ENCODE data around the gene CLIC2.
"Not testable (repeated sequence)": the region's sequence is repeated elsewhere in the genome, so short reads cannot be mapped to it uniquely, and the experiment has no call there.

The CLIC2 gene

GRCh38 chrX:155334486-155335336 lies at the start of gene CLIC2:
CLIC2 (minus strand) TSS chrX:155334614; CDS start chrX:155334427, 187 bp downstream.
- DNase-seq (ENCODE audit: low read depth): peak; percentile 64
- no peak for TF ChIP-seq CTCF (IDR thresholded peaks at IDR 0.05; ENCODE audit: control insufficient read depth, extremely low read depth, insufficient read depth)
- no peak within 1 kb of the TSS for H3K4me3 ChIP-seq (ENCODE audit: low read depth, low read length)

GRCh38 chrX:155382529-155382967 lies 48.1 kb upstream of the CLIC2 start:
- not testable (repeated sequence) for H3K4me3 ChIP-seq (ENCODE audit: low read depth, low read length); DNase-seq (ENCODE audit: low read depth)

GRCh38 chrX:155381843-155382528 lies 47.6 kb upstream of the CLIC2 start, which contains the start of gene F8A2:
F8A2 (plus strand) TSS chrX:155382095; CDS start chrX:155382115, 20 bp downstream.
- DNase-seq (ENCODE audit: low read depth); H3K4me3 ChIP-seq (ENCODE audit: low read depth, low read length): not testable (repeated sequence)

- H3K4me3 ChIP-seq (ENCODE audit: low read depth, low read length); DNase-seq (ENCODE audit: low read depth): not testable (repeated sequence)
These were observed 45.4 kb upstream of the CLIC2 start for GRCh38 chrX:155379802-155380201.

GRCh38 chrX:155373777-155374458 lies 39.5 kb upstream of the CLIC2 start:
- H3K4me3 ChIP-seq (ENCODE audit: low read depth, low read length); DNase-seq (ENCODE audit: low read depth): not testable (repeated sequence)

- DNase-seq (ENCODE audit: low read depth); H3K4me3 ChIP-seq (ENCODE audit: low read depth, low read length): not testable (repeated sequence)
These were observed 29.3 kb upstream of the CLIC2 start for GRCh38 chrX:155363712-155364111.

GRCh38 chrX:155349448-155349847 lies 15.0 kb upstream of the CLIC2 start:
- not testable (repeated sequence) for DNase-seq (ENCODE audit: low read depth); H3K4me3 ChIP-seq (ENCODE audit: low read depth, low read length)

- H3K4me3 ChIP-seq (ENCODE audit: low read depth, low read length); DNase-seq (ENCODE audit: low read depth): not testable (repeated sequence)
These were observed 11.3 kb upstream of the CLIC2 start for GRCh38 chrX:155345689-155346088.

- H3K4me3 ChIP-seq (ENCODE audit: low read depth, low read length); DNase-seq (ENCODE audit: low read depth): not testable (repeated sequence)
These were observed 911 bp upstream of the CLIC2 start for GRCh38 chrX:155335337-155335712.

- no peak overlapping the region for H3K4me3 ChIP-seq (ENCODE audit: low read depth, low read length)
- DNase-seq (ENCODE audit: low read depth): no peak
- TF ChIP-seq CTCF (IDR thresholded peaks at IDR 0.05; ENCODE audit: control insufficient read depth, extremely low read depth, insufficient read depth): no peak
These were observed 792 bp downstream of the CLIC2 start for GRCh38 chrX:155333544-155334100.

GRCh38 chrX:155330992-155331391 lies 3.4 kb downstream of the CLIC2 start:
- H3K4me3 ChIP-seq (ENCODE audit: low read depth, low read length): no peak overlapping the region
- no peak for TF ChIP-seq CTCF (IDR thresholded peaks at IDR 0.05; ENCODE audit: control insufficient read depth, extremely low read depth, insufficient read depth)
- DNase-seq (ENCODE audit: low read depth): no peak
